ENCODE data around the gene ZSWIM1. TPM values are rescaled to one million over a fixed set of nuclear protein-coding genes. Genes with fewer than 3 reads are reported as not detected.
"Not testable (repeated sequence)": the region's sequence is repeated elsewhere in the genome, so short reads cannot be mapped to it uniquely, and the experiment has no call there.

Gene ZSWIM1
- total and polyA plus RNA-seq, 2 of the 8 experiments (the other 6 are each of a cell fraction or from before 2014, with no cell fraction given) = 14.1 to 15.6 TPM

- H2BK15ac ChIP-seq (ENCODE audit: low read length); H2BK120ac ChIP-seq (replicated peaks; ENCODE audit: low read depth, low read length); H3K9ac ChIP-seq (replicated peaks in 1 of 4; ENCODE audit: extremely low read depth in 1 of 4, low read depth in 3 of 4, low read length in 3 of 4); H3K18ac ChIP-seq (ENCODE audit: extremely low read depth, low read length); H4K20me1 ChIP-seq (replicated peaks in 1 of 2; ENCODE audit: control insufficient read depth in 1 of 2, insufficient read depth in 2 of 2, low read length in 2 of 2); H3K23ac ChIP-seq (ENCODE audit: insufficient read length); H2BK12ac ChIP-seq (ENCODE audit: low read depth, low read length); H4K8ac ChIP-seq (ENCODE audit: extremely low read depth, insufficient read depth, low read length); H2BK5ac ChIP-seq (ENCODE audit: low read depth, low read length); H4K91ac ChIP-seq (replicated peaks; ENCODE audit: insufficient read length, low read length); H3K56ac ChIP-seq (replicated peaks; ENCODE audit: insufficient read length, low read depth, low read length); H2BK20ac ChIP-seq (ENCODE audit: low read length); H3K4me3 ChIP-seq (ENCODE audit: extremely low read depth in 1 of 4, insufficient read depth in 2 of 4, low read depth in 3 of 4, low read length in 4 of 4); H3K79me2 ChIP-seq (ENCODE audit: control insufficient read depth in 1 of 2, insufficient read depth in 2 of 2, low read length in 2 of 2); H2AFZ ChIP-seq (ENCODE audit: low read length); H2AK5ac ChIP-seq (ENCODE audit: low read depth, low read length); H4K5ac ChIP-seq (ENCODE audit: insufficient read length, low read depth, low read length); H3K27ac ChIP-seq (ENCODE audit: low read depth, low read length); H3K4me1 ChIP-seq (replicated peaks in 1 of 4; ENCODE audit: control insufficient read depth in 3 of 4, insufficient read depth in 4 of 4, low read length in 3 of 4); FAIRE-seq; H3K4me2 ChIP-seq (ENCODE audit: insufficient read depth in 1 of 2, low read depth in 2 of 2, low read length in 2 of 2); H3K14ac ChIP-seq (ENCODE audit: insufficient read length); H3K9me3 ChIP-seq (ENCODE audit: insufficient read depth in 2 of 2, low read depth in 1 of 2, low read length in 1 of 2); H3K23me2 ChIP-seq (ENCODE audit: low read depth, low read length); H3K27me3 ChIP-seq (replicated peaks in 1 of 4; ENCODE audit: control insufficient read depth in 3 of 4, extremely low read depth in 1 of 4, insufficient read depth in 3 of 4, low read length in 3 of 4); DNase-seq (ENCODE audit: low read depth in 1 of 2, low spot score in 2 of 2); H3K4ac ChIP-seq (replicated peaks; ENCODE audit: insufficient read length, low read depth, low read length); H3K79me1 ChIP-seq (ENCODE audit: low read depth, low read length): not testable (repeated sequence)
- H3K36me3 ChIP-seq (ENCODE audit: control insufficient read depth in 2 of 4, insufficient read depth in 4 of 4, low read length in 3 of 4) = peaks cover 16 to 68% (median 58%) of the 10 kb centered on the region in 4 experiments
- 94% methylated on average over 6 of the region's 6 CpGs; no CpG with 5 or more reads in 1 of the 2 experiments for WGBS, 2 experiments (ENCODE audit: extremely low coverage in 1 of 2, insufficient coverage in 1 of 2, insufficient read length in 1 of 2, insufficient replicate concordance in 2 of 2, low coverage in 1 of 2, low lambda C conversion rate in 2 of 2, missing lambda C conversion rate in 1 of 2)
- POLR2A ChIA-PET (ENCODE audit: partially characterized antibody) = interaction anchor here (0.8 to 5.6 kb wide), 7 partner anchors 9 to 48 kb away, joined by 3 to 49 read pairs (median 6); partner anchors contain the start of genes CTSA and NEURL2
- CTCF ChIA-PET (ENCODE audit: partially characterized antibody) = interaction anchor here (1.5 to 3.0 kb wide), 2 partner anchors 9 to 70 kb away, joined by 3 to 24 read pairs; partner anchors contain the start of genes CTSA and NEURL2
Measured at GRCh38 chr20:45901332-45901731, 20.3 kb downstream of the ZSWIM1 start.

All from H1 (cell line).